ENCODE data around the gene PLEKHA7.

GRCh38 chr11:17020831-17021230, 6.6 kb upstream of the PLEKHA7 start:
- TF ChIP-seq EZH2 (IDR thresholded peaks at IDR 0.05; ENCODE audit: insufficient read depth, poor library complexity, severe bottlenecking), result no peak
- no peak for TF ChIP-seq EZH2phosphoT487 (IDR thresholded peaks at IDR 0.05; ENCODE audit: insufficient read depth, low read depth)
